ENCODE data around the gene CNTNAP2.
A peak's percentile ranks its signal among the peaks of the same experiment; 100 is the strongest.

Gene CNTNAP2

GRCh38 chr7:147170341-147171012, 1053.9 kb downstream of the CNTNAP2 start:
- no peak for DNase-seq

GRCh38 chr7:147171013-147171391, 1054.4 kb downstream of the CNTNAP2 start:
- no peak for DNase-seq

- DNase-seq, result no peak
Measured at GRCh38 chr7:147173883-147174282, 1057.3 kb downstream of the CNTNAP2 start.

GRCh38 chr7:147182874-147183273, 1066.3 kb downstream of the CNTNAP2 start:
- DNase-seq, result no peak

GRCh38 chr7:147183276-147183675, 1066.7 kb downstream of the CNTNAP2 start:
- DNase-seq, result no peak

- no peak for DNase-seq
Measured at GRCh38 chr7:147188467-147188866, 1071.9 kb downstream of the CNTNAP2 start.

GRCh38 chr7:147193476-147193875, 1076.9 kb downstream of the CNTNAP2 start:
- DNase-seq, result no peak

- DNase-seq, result no peak
Measured at GRCh38 chr7:147196481-147196880, 1079.9 kb downstream of the CNTNAP2 start.

- no peak for DNase-seq
Measured at GRCh38 chr7:147197006-147197405, 1080.4 kb downstream of the CNTNAP2 start.

GRCh38 chr7:147199868-147200267, 1083.3 kb downstream of the CNTNAP2 start:
- DNase-seq, result no peak

- no peak for DNase-seq
Measured at GRCh38 chr7:147207988-147208387, 1091.4 kb downstream of the CNTNAP2 start.

GRCh38 chr7:147231275-147231674, 1114.7 kb downstream of the CNTNAP2 start:
- DNase-seq, result no peak

- no peak for DNase-seq
Measured at GRCh38 chr7:147235645-147236382, 1119.2 kb downstream of the CNTNAP2 start.

- no peak for DNase-seq
Measured at GRCh38 chr7:147240468-147240867, 1123.9 kb downstream of the CNTNAP2 start.

GRCh38 chr7:147245274-147245673, 1128.7 kb downstream of the CNTNAP2 start:
- peak in 1 of 5 donors; percentile 1 for DNase-seq

GRCh38 chr7:147249956-147250355, 1133.4 kb downstream of the CNTNAP2 start:
- DNase-seq, result no peak

- DNase-seq, result no peak
Measured at GRCh38 chr7:147251751-147252325, 1135.2 kb downstream of the CNTNAP2 start.

- no peak for DNase-seq
Measured at GRCh38 chr7:147261693-147262092, 1145.1 kb downstream of the CNTNAP2 start.

- no peak for DNase-seq
Measured at GRCh38 chr7:147265528-147265927, 1148.9 kb downstream of the CNTNAP2 start.

- DNase-seq, result no peak
Measured at GRCh38 chr7:147276106-147276505, 1159.5 kb downstream of the CNTNAP2 start.

- DNase-seq, result no peak
Measured at GRCh38 chr7:147276783-147277370, 1160.3 kb downstream of the CNTNAP2 start.

- no peak for DNase-seq
Measured at GRCh38 chr7:147279514-147279913, 1162.9 kb downstream of the CNTNAP2 start.

GRCh38 chr7:147279964-147280374, 1163.4 kb downstream of the CNTNAP2 start:
- DNase-seq, result no peak

- no peak for DNase-seq
Measured at GRCh38 chr7:147282204-147282603, 1165.6 kb downstream of the CNTNAP2 start.
